Uterus (tissue), 4 donors: ENCODE data around the gene MRPL36. TPM values are rescaled to one million over a fixed set of nuclear protein-coding genes. Genes with fewer than 3 reads are reported as not detected.

Source experiments
- DNase-seq, 2 donors: peaks; one replicate each; pipeline ENCODE4 v3.0.0-alpha.2; 2019 to 2020
- H3K27ac ChIP-seq, 2 donors: fragments of 200-600 bp; sonication (generic); 1 replicate in 1 of 2; 2 replicates in 1 of 2; pipeline ENCODE4 v1.5.1; 2016 to 2018
- H3K27me3 ChIP-seq, 2 donors: fragments of 200-600 bp; sonication (generic); one replicate each; pipeline ENCODE4 v1.5.1; 2018 to 2019; ENCODE audit warnings: control low read depth in 1 of 2
- H3K36me3 ChIP-seq, 2 donors: fragments of 200-600 bp; sonication (generic); one replicate each; pipeline ENCODE4 v1.5.1; 2019; ENCODE audit warnings: control low read depth in 1 of 2
- H3K4me1 ChIP-seq, 2 donors: fragments of 200-600 bp; sonication (generic); one replicate each; pipeline ENCODE4 v1.5.1; 2018 to 2019; ENCODE audit warnings: control low read depth in 1 of 2
- H3K4me3 ChIP-seq, 2 donors: fragments of 200-600 bp; sonication (generic); 1 replicate in 1 of 2; 2 replicates in 1 of 2; pipeline ENCODE4 v1.5.1; 2018 to 2019; ENCODE audit warnings: mild to moderate bottlenecking in 1 of 2
- H3K9me3 ChIP-seq, 2 donors: fragments of 200-600 bp; sonication (generic); one replicate each; pipeline ENCODE4 v1.5.1; 2019; ENCODE audit warnings: control low read depth in 1 of 2
- POLR2A ChIP-seq, 2 donors: fragments of 450-650 bp; IDR thresholded peaks; one replicate each; pipeline ENCODE4 v1.6.1; 2016; ENCODE audit warnings: antibody characterized with exemption in 2 of 2, mild to moderate bottlenecking in 1 of 2, moderate library complexity in 1 of 2
- intact Hi-C: fragments of 100-400 bp; cut with DNase I; formaldehyde crosslinking; loops from one replicate; pipeline ENCODE4 v1.15.1; 2023; ENCODE audit warnings: low total_unique reads
- total RNA-seq, 4 donors: library from RNA; depleted of rRNA in 3 of 4; stranded (reverse); fragments of >200 nt in 3 of 4; gene quantifications; one replicate each; pipeline versions ENCODE4 v1.1.0 to v1.2.4, GENCODE V29; 2014 to 2023
- TF ChIP-seq, protein P1 (sequence below), 4 experiments: fragments of 200-600 bp in 2 of 4; fragments of 450-650 bp in 2 of 4; sonication (generic) in 2 of 4; IDR thresholded peaks; one replicate each; pipeline ENCODE4 v1.5.1; 2016 to 2019; ENCODE audit warnings: antibody characterized with exemption in 4 of 4, mild to moderate bottlenecking in 2 of 4, moderate library complexity in 1 of 4
- donor health status: DM: yes; HTN: yes; CAD: no.

The MRPL36 gene
- total RNA-seq, 4 donors from 2014 or later, result 14.4 to 107 (median 31.6) TPM

- Histone ChIP-seq H3K27ac (no peak overlapping the region), H3K4me3 (no peak overlapping the region), H3K4me1 (no peaks in the 10 kb centered on the region), H3K9me3 (no peaks in the 10 kb centered on the region), H3K27me3 (no peaks in the 10 kb centered on the region), H3K36me3 (no peaks in the 10 kb centered on the region)
- DNase-seq, result peak in 1 of 2 donors; percentile 10
- intact Hi-C loops, result no loop called here
- TF ChIP-seq, protein P1, sequence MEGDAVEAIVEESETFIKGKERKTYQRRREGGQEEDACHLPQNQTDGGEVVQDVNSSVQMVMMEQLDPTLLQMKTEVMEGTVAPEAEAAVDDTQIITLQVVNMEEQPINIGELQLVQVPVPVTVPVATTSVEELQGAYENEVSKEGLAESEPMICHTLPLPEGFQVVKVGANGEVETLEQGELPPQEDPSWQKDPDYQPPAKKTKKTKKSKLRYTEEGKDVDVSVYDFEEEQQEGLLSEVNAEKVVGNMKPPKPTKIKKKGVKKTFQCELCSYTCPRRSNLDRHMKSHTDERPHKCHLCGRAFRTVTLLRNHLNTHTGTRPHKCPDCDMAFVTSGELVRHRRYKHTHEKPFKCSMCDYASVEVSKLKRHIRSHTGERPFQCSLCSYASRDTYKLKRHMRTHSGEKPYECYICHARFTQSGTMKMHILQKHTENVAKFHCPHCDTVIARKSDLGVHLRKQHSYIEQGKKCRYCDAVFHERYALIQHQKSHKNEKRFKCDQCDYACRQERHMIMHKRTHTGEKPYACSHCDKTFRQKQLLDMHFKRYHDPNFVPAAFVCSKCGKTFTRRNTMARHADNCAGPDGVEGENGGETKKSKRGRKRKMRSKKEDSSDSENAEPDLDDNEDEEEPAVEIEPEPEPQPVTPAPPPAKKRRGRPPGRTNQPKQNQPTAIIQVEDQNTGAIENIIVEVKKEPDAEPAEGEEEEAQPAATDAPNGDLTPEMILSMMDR (IDR thresholded peaks at IDR 0.05), result peak in 1 of 4 experiments; percentile 0
- no peak for TF ChIP-seq POLR2A (IDR thresholded peaks at IDR 0.05)
These were observed 35.6 kb downstream of the MRPL36 start for GRCh38 chr5:1763960-1764605.

DNA sequence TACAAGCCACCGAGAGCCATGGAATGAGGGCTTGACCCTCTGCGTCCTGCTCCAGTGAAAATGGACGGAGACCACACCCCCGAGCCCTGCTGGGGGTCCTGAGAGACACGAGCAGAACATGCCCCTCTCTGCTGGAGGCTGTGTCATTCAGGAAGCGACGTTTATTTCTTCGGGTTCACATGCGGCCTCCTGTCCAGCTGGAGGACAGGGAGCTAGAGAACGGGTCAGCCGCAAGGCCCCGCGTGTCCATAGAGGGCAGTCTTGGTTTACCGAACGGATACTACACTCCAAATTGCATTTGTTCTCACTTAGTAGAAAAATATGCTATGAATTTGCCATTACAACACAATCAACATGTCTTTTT is 36.1 kb downstream of the MRPL36 start:
- Histone ChIP-seq H3K27ac (no peak overlapping the region), H3K27me3 (no peaks in the 10 kb centered on the region), H3K36me3 (no peaks in the 10 kb centered on the region), H3K4me1 (no peaks in the 10 kb centered on the region), H3K4me3 (no peak overlapping the region), H3K9me3 (no peaks in the 10 kb centered on the region)
- intact Hi-C loops, result no loop called here
- DNase-seq, result peak in 1 of 2 donors; percentile 41
- TF ChIP-seq, protein P1 (IDR thresholded peaks at IDR 0.05), result peak; percentile 22 to 43 (median 36)
- TF ChIP-seq POLR2A (IDR thresholded peaks at IDR 0.05), result no peak

DNA sequence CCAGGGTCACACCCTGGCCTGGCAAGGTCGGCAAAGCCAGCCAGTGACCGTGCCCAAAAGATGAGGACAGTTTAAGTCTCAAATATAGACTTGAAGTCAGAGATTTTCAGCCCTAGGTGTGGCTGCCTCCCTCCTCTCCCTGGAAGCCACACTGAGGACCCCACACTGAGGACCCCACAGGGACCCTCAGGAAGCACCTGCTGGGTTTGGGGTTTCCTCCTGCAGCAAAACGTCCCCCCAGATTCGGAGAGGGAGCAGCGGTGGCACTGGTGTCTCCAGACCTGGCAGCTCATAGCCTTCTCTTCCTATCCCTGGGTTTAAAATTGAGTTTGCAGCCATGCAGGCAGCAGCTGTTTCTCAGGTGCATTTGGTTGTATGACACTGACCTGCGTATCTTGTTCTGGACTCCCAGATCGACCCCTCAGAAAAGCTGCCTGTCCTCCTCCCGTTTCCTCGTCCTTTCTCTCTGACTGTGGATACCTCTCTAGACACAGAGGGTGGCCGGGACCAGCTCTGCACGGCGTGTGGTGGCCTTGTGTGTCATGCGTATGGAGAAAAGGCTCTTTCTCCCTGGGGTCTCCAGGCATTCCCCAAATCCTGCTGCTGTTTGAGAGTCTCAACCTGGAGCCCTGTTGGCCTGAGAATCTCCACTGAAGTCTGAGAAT is 36.6 kb downstream of the MRPL36 start:
- TF ChIP-seq, protein P1 (IDR thresholded peaks at IDR 0.05), result no peak
- TF ChIP-seq POLR2A (IDR thresholded peaks at IDR 0.05), result no peak
- DNase-seq, result peak in 1 of 2 donors; percentile 1
- no peaks in the 10 kb centered on the region for H3K9me3 ChIP-seq
- H3K27ac ChIP-seq, result no peak overlapping the region
- no peaks in the 10 kb centered on the region for H3K27me3 ChIP-seq
- no peak overlapping the region for H3K4me3 ChIP-seq
- H3K4me1 ChIP-seq, result no peaks in the 10 kb centered on the region
- no peaks in the 10 kb centered on the region for H3K36me3 ChIP-seq
- intact Hi-C loops, result no loop called here

- Histone ChIP-seq H3K27ac (no peak overlapping the region), H3K4me1 (no peaks in the 10 kb centered on the region), H3K4me3 (no peak overlapping the region), H3K36me3 (no peaks in the 10 kb centered on the region), H3K27me3 (no peaks in the 10 kb centered on the region), H3K9me3 (no peaks in the 10 kb centered on the region)
- DNase-seq, result peak in 1 of 2 donors; percentile 4
- TF ChIP-seq, protein P1 (IDR thresholded peaks at IDR 0.05), result no peak
- no peak for TF ChIP-seq POLR2A (IDR thresholded peaks at IDR 0.05)
- intact Hi-C loops, result no loop called here
These were observed 37.3 kb downstream of the MRPL36 start for GRCh38 chr5:1762121-1762882.

DNA sequence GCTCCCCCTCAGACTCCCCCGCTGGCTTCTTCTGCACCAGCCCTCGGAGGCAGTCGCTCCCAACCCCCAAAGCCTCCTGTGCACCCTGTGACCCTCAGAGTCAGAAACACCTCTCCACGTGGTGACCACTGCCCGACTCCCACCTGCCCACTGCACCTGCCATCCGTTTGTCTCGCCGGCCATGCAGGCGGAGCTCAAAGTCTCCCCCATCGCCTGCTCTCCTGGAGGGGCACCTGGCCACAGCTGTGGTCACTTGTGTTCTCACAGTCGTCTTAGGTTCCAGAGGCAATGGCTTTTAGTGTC is 38.2 kb downstream of the MRPL36 start:
- no peaks in the 10 kb centered on the region for H3K36me3 ChIP-seq
- no peaks in the 10 kb centered on the region for H3K4me1 ChIP-seq
- H3K9me3 ChIP-seq, result no peaks in the 10 kb centered on the region
- no peak overlapping the region for H3K4me3 ChIP-seq
- H3K27ac ChIP-seq, result no peak overlapping the region
- intact Hi-C loops, result no loop called here
- no peaks in the 10 kb centered on the region for H3K27me3 ChIP-seq
- no peak for TF ChIP-seq POLR2A (IDR thresholded peaks at IDR 0.05)
- TF ChIP-seq, protein P1 (IDR thresholded peaks at IDR 0.05), result no peak
- peak in 1 of 2 donors; percentile 3 for DNase-seq
